NCI-H345 treated with DMSO at 0.1 percent for 48 hours (cell line): ENCODE measurements around the gene TNF.

Experiments
- DNase-seq: peaks from one replicate; lab custom pipeline; 2025; ENCODE audit not compliant: unreplicated experiment; lab: John Stamatoyannopoulos, UW

Gene TNF

GRCh38 chr6:31575335-31575901 lies at the start of gene TNF:
TSS of gene TNF (plus strand) at chr6:31575565. CDS start at chr6:31575742, 177 bp downstream.
- no peak for DNase-seq

- DNase-seq: no peak
Observed at GRCh38 chr6:31525932-31526591, 49.3 kb upstream of the TNF start.

GRCh38 chr6:31528307-31528777 lies 47.0 kb upstream of the TNF start:
- DNase-seq: no peak

GRCh38 chr6:31528821-31529328 lies 46.5 kb upstream of the TNF start, which contains the start of gene MCCD1:
TSS of gene MCCD1 (plus strand) at chr6:31528962. CDS start at chr6:31529015, 53 bp downstream.
- DNase-seq: no peak

- no peak for DNase-seq
Observed at GRCh38 chr6:31529329-31530150, 45.8 kb upstream of the TNF start.

GRCh38 chr6:31530659-31531058 lies 44.7 kb upstream of the TNF start:
- no peak for DNase-seq

- no peak for DNase-seq
Observed at GRCh38 chr6:31531162-31531561, 44.2 kb upstream of the TNF start.

- DNase-seq: no peak
Observed at GRCh38 chr6:31531771-31532643, 43.4 kb upstream of the TNF start.

- no peak for DNase-seq
Observed at GRCh38 chr6:31532644-31533454, 42.5 kb upstream of the TNF start.

GRCh38 chr6:31533455-31533841 lies 41.9 kb upstream of the TNF start:
- no peak for DNase-seq

GRCh38 chr6:31534011-31534410 lies 41.4 kb upstream of the TNF start:
- no peak for DNase-seq

- DNase-seq: no peak
Observed at GRCh38 chr6:31534521-31535040, 40.8 kb upstream of the TNF start.

- no peak for DNase-seq
Observed at GRCh38 chr6:31535538-31536324, 39.6 kb upstream of the TNF start.

- DNase-seq: no peak
Observed at GRCh38 chr6:31538805-31539400, 36.5 kb upstream of the TNF start.

- DNase-seq: no peak
Observed at GRCh38 chr6:31540640-31541039, 34.7 kb upstream of the TNF start.

GRCh38 chr6:31541059-31541657 lies 34.2 kb upstream of the TNF start:
- DNase-seq: peak; percentile 2

- peak; percentile 97 for DNase-seq
Observed at GRCh38 chr6:31541658-31542521, 33.5 kb upstream of the TNF start, which contains the start of gene DDX39B. TSS of gene DDX39B (minus strand) at chr6:31542003. CDS start at chr6:31540532, 1,471 bp downstream.
